Measurements from ENCODE around the gene SLN. TPM values are rescaled to one million over a fixed set of nuclear protein-coding genes. Genes with fewer than 3 reads are reported as not detected.

Gene SLN
- total RNA-seq, 1 donor from 2014 or later: not detected

- H3K27ac Mint-ChIP-seq: no peak overlapping the region
- TF ChIP-seq, protein P1, sequence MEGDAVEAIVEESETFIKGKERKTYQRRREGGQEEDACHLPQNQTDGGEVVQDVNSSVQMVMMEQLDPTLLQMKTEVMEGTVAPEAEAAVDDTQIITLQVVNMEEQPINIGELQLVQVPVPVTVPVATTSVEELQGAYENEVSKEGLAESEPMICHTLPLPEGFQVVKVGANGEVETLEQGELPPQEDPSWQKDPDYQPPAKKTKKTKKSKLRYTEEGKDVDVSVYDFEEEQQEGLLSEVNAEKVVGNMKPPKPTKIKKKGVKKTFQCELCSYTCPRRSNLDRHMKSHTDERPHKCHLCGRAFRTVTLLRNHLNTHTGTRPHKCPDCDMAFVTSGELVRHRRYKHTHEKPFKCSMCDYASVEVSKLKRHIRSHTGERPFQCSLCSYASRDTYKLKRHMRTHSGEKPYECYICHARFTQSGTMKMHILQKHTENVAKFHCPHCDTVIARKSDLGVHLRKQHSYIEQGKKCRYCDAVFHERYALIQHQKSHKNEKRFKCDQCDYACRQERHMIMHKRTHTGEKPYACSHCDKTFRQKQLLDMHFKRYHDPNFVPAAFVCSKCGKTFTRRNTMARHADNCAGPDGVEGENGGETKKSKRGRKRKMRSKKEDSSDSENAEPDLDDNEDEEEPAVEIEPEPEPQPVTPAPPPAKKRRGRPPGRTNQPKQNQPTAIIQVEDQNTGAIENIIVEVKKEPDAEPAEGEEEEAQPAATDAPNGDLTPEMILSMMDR (conservative IDR thresholded peaks at IDR 0.05): no peak
- no peaks in the 10 kb centered on the region for H3K36me3 Mint-ChIP-seq
- no peak for DNase-seq (ENCODE audit: extremely low spot score, unreplicated experiment)
- no peaks in the 10 kb centered on the region for H3K9me3 Mint-ChIP-seq
- H3K4me3 Mint-ChIP-seq: no peak overlapping the region
- no peaks in the 10 kb centered on the region for H3K4me1 Mint-ChIP-seq (ENCODE audit: unreplicated experiment)
- H3K27me3 Mint-ChIP-seq: no peaks in the 10 kb centered on the region
Measured at GRCh38 chr11:107752508-107752907, 40.7 kb upstream of the SLN start.

- Mint-ChIP-seq H3K27ac (no peak overlapping the region), H3K9me3 (no peaks in the 10 kb centered on the region), H3K36me3 (no peaks in the 10 kb centered on the region), H3K4me1 (ENCODE audit: unreplicated experiment) (no peaks in the 10 kb centered on the region), H3K27me3 (no peaks in the 10 kb centered on the region), H3K4me3 (no peak overlapping the region)
- TF ChIP-seq, protein P1 (conservative IDR thresholded peaks at IDR 0.05): no peak
- no peak for DNase-seq (ENCODE audit: extremely low spot score, unreplicated experiment)
Measured at GRCh38 chr11:107751082-107751481, 39.2 kb upstream of the SLN start.

GRCh38 chr11:107750313-107750712 is 38.5 kb upstream of the SLN start:
- no peaks in the 10 kb centered on the region for H3K36me3 Mint-ChIP-seq
- no peak for DNase-seq (ENCODE audit: extremely low spot score, unreplicated experiment)
- no peak overlapping the region for H3K4me3 Mint-ChIP-seq
- H3K4me1 Mint-ChIP-seq (ENCODE audit: unreplicated experiment): no peaks in the 10 kb centered on the region
- no peaks in the 10 kb centered on the region for H3K9me3 Mint-ChIP-seq
- TF ChIP-seq, protein P1 (conservative IDR thresholded peaks at IDR 0.05): no peak
- no peak overlapping the region for H3K27ac Mint-ChIP-seq
- H3K27me3 Mint-ChIP-seq: no peaks in the 10 kb centered on the region

DNA sequence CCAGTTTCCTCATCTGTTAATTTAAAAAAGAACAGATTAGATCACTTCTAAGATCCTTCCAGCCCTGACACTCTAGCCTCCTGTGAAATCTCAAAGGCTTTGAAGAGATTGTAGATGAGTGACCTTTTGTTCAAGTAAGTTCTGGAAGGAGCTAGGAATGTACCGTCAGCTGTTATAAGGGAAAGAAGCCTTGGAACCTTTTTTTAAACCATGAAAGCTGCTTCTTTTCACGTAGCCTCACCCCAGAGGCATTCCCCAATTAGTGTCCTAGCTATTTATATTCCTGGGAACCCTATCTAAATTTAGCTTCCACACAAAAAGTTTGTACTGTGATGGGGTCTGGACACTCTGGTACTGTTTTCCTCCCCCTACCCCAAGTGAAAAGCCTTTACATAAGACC is 35.8 kb upstream of the SLN start:
- Mint-ChIP-seq H3K4me1 (ENCODE audit: unreplicated experiment) (no peaks in the 10 kb centered on the region), H3K9me3 (no peaks in the 10 kb centered on the region), H3K27me3 (no peaks in the 10 kb centered on the region), H3K27ac (no peak overlapping the region), H3K36me3 (no peaks in the 10 kb centered on the region), H3K4me3 (no peak overlapping the region)
- no peak for DNase-seq (ENCODE audit: extremely low spot score, unreplicated experiment)
- TF ChIP-seq, protein P1 (conservative IDR thresholded peaks at IDR 0.05): no peak

DNA sequence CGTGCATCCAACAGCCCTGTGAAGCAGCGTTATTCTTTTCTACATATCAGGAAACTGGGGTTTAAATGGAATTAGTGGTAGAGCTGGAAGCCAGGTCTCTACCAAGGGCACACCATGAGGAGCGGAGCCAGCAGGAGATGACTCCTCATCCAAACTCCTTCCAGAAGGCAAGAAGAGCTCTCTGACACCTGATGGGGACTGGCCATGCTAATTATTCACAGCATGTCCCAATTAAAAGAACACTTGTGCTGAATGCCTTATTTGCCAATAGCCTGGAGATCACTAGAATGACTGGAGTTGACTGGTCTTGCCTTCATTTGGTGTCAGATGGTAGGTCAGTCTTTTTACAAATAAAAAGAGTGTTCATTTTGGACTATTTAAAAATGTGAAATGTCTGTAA is 32.9 kb upstream of the SLN start:
- Mint-ChIP-seq H3K27me3 (no peaks in the 10 kb centered on the region), H3K9me3 (no peaks in the 10 kb centered on the region), H3K36me3 (no peaks in the 10 kb centered on the region), H3K27ac (no peak overlapping the region), H3K4me3 (no peak overlapping the region), H3K4me1 (ENCODE audit: unreplicated experiment) (no peaks in the 10 kb centered on the region)
- DNase-seq (ENCODE audit: extremely low spot score, unreplicated experiment): no peak
- TF ChIP-seq, protein P1 (conservative IDR thresholded peaks at IDR 0.05): no peak

DNA sequence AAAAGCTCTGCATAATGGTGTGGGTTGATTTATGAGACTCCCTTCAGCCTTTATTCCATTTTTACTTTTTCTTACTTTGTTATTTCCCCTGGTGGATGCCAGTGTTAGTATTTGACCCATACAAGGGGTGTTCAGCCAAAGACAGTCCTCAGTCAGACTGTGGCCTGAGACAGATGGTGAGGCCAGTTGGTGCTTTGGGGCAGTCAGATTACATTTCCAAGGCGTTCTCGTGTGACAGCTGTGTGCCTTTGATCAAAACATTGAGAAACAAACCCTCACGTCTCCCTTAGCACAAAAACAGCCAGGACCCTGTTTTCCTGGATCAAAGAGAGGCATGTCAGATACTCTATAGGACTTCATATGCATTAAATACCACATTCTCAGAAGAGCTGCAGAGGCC is 31.3 kb upstream of the SLN start:
- no peak overlapping the region for H3K4me3 Mint-ChIP-seq
- H3K4me1 Mint-ChIP-seq (ENCODE audit: unreplicated experiment): no peaks in the 10 kb centered on the region
- no peak overlapping the region for H3K27ac Mint-ChIP-seq
- TF ChIP-seq, protein P1 (conservative IDR thresholded peaks at IDR 0.05): no peak
- H3K9me3 Mint-ChIP-seq: no peaks in the 10 kb centered on the region
- H3K27me3 Mint-ChIP-seq: no peaks in the 10 kb centered on the region
- H3K36me3 Mint-ChIP-seq: no peaks in the 10 kb centered on the region
- DNase-seq (ENCODE audit: extremely low spot score, unreplicated experiment): no peak
